NCI-H1417 treated with DMSO at 0.1 percent for 48 hours (cell line): ENCODE measurements around the gene RASL11A.
"Not testable (repeated sequence)": the region's sequence is repeated elsewhere in the genome, so short reads cannot be mapped to it uniquely, and the experiment has no call there.

Experiments
- DNase-seq: peaks from one replicate; lab custom pipeline; 2025; lab: John Stamatoyannopoulos, UW

Gene RASL11A

GRCh38 chr13:27300941-27301586 is 30.4 kb downstream of the RASL11A start:
- no peak for DNase-seq

- DNase-seq, result no peak
Measured at GRCh38 chr13:27302643-27303262, 32.1 kb downstream of the RASL11A start.

- no peak for DNase-seq
Measured at GRCh38 chr13:27304099-27304498, 33.5 kb downstream of the RASL11A start.

- DNase-seq, result no peak
Measured at GRCh38 chr13:27304611-27305010, 34.0 kb downstream of the RASL11A start.

GRCh38 chr13:27306364-27306763 is 35.7 kb downstream of the RASL11A start:
- no peak for DNase-seq

- no peak for DNase-seq
Measured at GRCh38 chr13:27308941-27309340, 38.3 kb downstream of the RASL11A start.

- DNase-seq, result no peak
Measured at GRCh38 chr13:27309401-27309958, 38.9 kb downstream of the RASL11A start.

GRCh38 chr13:27309967-27310598 is 39.5 kb downstream of the RASL11A start:
- no peak for DNase-seq

GRCh38 chr13:27310946-27311345 is 40.3 kb downstream of the RASL11A start:
- no peak for DNase-seq

- DNase-seq, result no peak
Measured at GRCh38 chr13:27311518-27312210, 41.0 kb downstream of the RASL11A start.

- no peak for DNase-seq
Measured at GRCh38 chr13:27313770-27314169, 43.1 kb downstream of the RASL11A start.

GRCh38 chr13:27319404-27319803 is 48.8 kb downstream of the RASL11A start:
- no peak for DNase-seq

- DNase-seq, result no peak
Measured at GRCh38 chr13:27321468-27322431, 51.1 kb downstream of the RASL11A start.

- not testable (repeated sequence) for DNase-seq
Measured at GRCh38 chr13:27322443-27322842, 51.8 kb downstream of the RASL11A start.
